Measurements from ENCODE around the gene LIAS. TPM values are rescaled to one million over a fixed set of nuclear protein-coding genes. Genes with fewer than 3 reads are reported as not detected.

The LIAS gene
- total and polyA plus RNA-seq, 2 of the 13 experiments (the other 11 are each of a cell fraction or from before 2014, with no cell fraction given), result 16.0 to 16.6 TPM

DNA sequence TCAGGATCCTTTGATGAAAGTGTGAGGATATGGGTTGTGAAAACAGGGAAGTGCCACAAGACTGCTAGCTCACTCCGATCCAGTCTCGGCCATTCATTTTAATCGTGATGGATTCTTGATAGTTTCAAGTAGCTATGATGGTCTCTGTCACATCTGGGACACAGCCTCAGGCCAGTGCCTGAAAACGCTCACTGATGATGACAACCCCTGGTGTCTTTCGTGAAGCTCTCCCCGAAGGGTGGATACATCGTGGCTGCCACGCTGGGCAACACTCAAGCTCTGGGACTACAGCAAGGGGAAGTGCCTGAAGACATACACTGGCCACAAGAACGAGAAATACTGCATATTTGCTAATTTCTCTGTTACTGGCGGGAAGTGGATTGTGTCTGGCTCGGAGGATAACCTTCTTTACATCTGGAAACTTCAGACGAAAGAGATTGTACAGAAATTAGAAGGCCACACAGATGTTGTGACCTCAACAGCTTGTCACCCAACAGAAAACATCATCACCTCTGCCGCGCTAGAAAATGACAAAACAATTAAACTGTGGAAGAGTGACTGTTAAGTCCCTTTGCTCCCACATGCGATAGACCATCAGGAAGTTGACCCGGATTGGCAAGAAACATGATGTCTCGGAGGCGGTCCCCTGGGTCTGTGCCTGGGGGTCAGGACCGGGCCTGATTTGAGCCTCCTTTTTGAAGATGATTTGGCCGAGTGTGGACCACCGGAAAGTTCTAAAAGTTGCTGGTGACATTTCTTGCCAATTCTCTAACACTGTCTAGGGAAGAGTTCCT lies 22.2 kb downstream of the LIAS start:
- Histone ChIP-seq H3K27ac (ENCODE audit: extremely low read length, insufficient read depth, low read length) (no peak overlapping the region), H3K4me2 (ENCODE audit: low read depth, low read length) (no peak overlapping the region), H3K36me3 (replicated peaks in 1 of 2; ENCODE audit: control insufficient read depth in 1 of 2, insufficient read depth in 2 of 2, low read length in 2 of 2) (peaks cover 0 to 3% of the 10 kb centered on the region in 2 experiments; a peak in 2 of 5 replicates), H3K9ac (ENCODE audit: insufficient read depth, low read depth, low read length) (no peak overlapping the region), H3K79me2 (ENCODE audit: insufficient read depth, low read length) (no peaks in the 10 kb centered on the region), H4K20me1 (ENCODE audit: insufficient read depth, low read length) (no peaks in the 10 kb centered on the region), H2AFZ (ENCODE audit: low read length) (no peak overlapping the region), H3K4me3 (replicated peaks in 1 of 3; ENCODE audit: insufficient read depth in 1 of 3, low read depth in 2 of 3, low read length in 3 of 3) (no peak overlapping the region), H3K4me1 (ENCODE audit: insufficient read depth, low read length) (peaks cover 7% of the 10 kb centered on the region), H3K9me3 (ENCODE audit: low read length) (no peaks in the 10 kb centered on the region), H3K27me3 (ENCODE audit: control insufficient read depth in 1 of 2, insufficient read depth in 2 of 2, low read length in 2 of 2) (no peaks in the 10 kb centered on the region)
- in situ Hi-C loops (cut with HindIII; ENCODE audit: extremely low pct_ligation_motif_present, low pct_unique_long_range_greater_than_20kb) (no loop called here), intact Hi-C loops (cut with micrococcal nuclease; ENCODE audit: unreplicated experiment) (no loop called here)
- no peak for FAIRE-seq
- DNase-seq (ENCODE audit: low spot score), result no peak
- 84% methylated on average over 20 of the region's 21 CpGs for whole genome bisulfite sequencing (ENCODE audit: low lambda C conversion rate)
- no peak for TF ChIP-seq BORCS8-MEF2B (CRISPR knock-in tag; IDR thresholded peaks at IDR 0.05)
- no peak for TF ChIP-seq YEATS4 (CRISPR knock-in tag; IDR thresholded peaks at IDR 0.05; ENCODE audit: borderline replicate concordance)
- TF ChIP-seq FIP1L1 (IDR thresholded peaks at IDR 0.05; ENCODE audit: borderline replicate concordance, insufficient read depth, low read depth, low read length), result no peak
- TF ChIP-seq ZNF703 (CRISPR knock-in tag; IDR thresholded peaks at IDR 0.05; ENCODE audit: borderline replicate concordance), result no peak
- TF ChIP-seq SNRNP70 (IDR thresholded peaks at IDR 0.05; ENCODE audit: low read depth, low read length), result no peak
- TF ChIP-seq GATAD2A (CRISPR knock-in tag; IDR thresholded peaks at IDR 0.05), result no peak
- TF ChIP-seq POGZ (CRISPR knock-in tag; IDR thresholded peaks at IDR 0.05), result no peak
- no peak for TF ChIP-seq CENPT (CRISPR knock-in tag; IDR thresholded peaks at IDR 0.05; ENCODE audit: low read depth)
- no TSS peak for BruUV-seq (replicated peaks)
- CTCF ChIA-PET (ENCODE audit: low intra/inter-chr PET ratio, low total read pairs), result no interaction called here
- no peak for ATAC-seq
- POLR2A ChIA-PET, result no interaction called here

Data from HepG2 (cell line).